Right lobe of liver (tissue), 4 donors: ENCODE data around the gene POTEC.
"Not testable (repeated sequence)": the region's sequence is repeated elsewhere in the genome, so short reads cannot be mapped to it uniquely, and the experiment has no call there.

Experiments used
- POLR2A ChIP-seq: fragments of 450-650 bp; IDR thresholded peaks from one replicate; pipeline ENCODE4 v1.6.1; 2017; ENCODE audit warnings: antibody characterized with exemption, mild to moderate bottlenecking
- TF ChIP-seq, protein P1 (sequence below), 4 donors: fragments of 200-600 bp in 3 of 4; fragments of 450-650 bp in 1 of 4; IDR thresholded peaks; one replicate each; pipeline versions ENCODE4 v1.5.1 to v1.8.0; 2016 to 2022; ENCODE audit warnings: antibody characterized with exemption in 4 of 4, mild to moderate bottlenecking in 2 of 4
- donor health status: DM: no; HTN: no; CAD: no.
- donor health status: DM: no; HTN: no; CAD: no.
- donor health status: DM: no; HTN: yes; CAD: no.

DNA sequence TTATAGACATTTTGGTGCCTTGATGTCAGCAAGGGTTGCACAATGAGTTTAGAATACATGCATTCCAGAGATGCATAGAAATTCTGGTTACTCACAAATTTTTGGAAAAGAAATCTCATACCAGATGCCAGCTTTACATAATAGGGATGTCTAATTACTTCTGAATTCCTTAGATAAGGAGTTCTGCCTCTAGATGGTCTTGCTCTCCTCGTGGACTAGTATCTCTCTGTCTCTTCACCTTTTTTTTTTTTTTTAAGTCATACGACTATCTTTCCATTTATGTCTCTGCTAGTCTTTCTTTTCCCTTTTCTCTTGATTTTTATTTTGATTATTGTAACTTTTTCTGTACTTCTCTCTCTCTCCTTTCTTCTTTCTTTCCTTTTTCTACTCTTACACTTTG, 16.1 kb upstream of the POTEC start:
- not testable (repeated sequence) for TF ChIP-seq POLR2A
- TF ChIP-seq, protein P1, sequence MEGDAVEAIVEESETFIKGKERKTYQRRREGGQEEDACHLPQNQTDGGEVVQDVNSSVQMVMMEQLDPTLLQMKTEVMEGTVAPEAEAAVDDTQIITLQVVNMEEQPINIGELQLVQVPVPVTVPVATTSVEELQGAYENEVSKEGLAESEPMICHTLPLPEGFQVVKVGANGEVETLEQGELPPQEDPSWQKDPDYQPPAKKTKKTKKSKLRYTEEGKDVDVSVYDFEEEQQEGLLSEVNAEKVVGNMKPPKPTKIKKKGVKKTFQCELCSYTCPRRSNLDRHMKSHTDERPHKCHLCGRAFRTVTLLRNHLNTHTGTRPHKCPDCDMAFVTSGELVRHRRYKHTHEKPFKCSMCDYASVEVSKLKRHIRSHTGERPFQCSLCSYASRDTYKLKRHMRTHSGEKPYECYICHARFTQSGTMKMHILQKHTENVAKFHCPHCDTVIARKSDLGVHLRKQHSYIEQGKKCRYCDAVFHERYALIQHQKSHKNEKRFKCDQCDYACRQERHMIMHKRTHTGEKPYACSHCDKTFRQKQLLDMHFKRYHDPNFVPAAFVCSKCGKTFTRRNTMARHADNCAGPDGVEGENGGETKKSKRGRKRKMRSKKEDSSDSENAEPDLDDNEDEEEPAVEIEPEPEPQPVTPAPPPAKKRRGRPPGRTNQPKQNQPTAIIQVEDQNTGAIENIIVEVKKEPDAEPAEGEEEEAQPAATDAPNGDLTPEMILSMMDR (IDR thresholded peaks at IDR 0.05): not testable (repeated sequence)
